CD14-positive monocyte (primary cell): ENCODE data around the gene CCDC117. TPM values are rescaled to one million over a fixed set of nuclear protein-coding genes. Genes with fewer than 3 reads are reported as not detected.
"Not testable (repeated sequence)": the region's sequence is repeated elsewhere in the genome, so short reads cannot be mapped to it uniquely, and the experiment has no call there.

Experiments used
- DNase-seq, 3 donors: peaks; one replicate each; pipeline ENCODE4 v3.0.0-alpha.2; 2011 to 2022
- H2AFZ ChIP-seq: 2 replicates; pipeline ENCODE4 v1.6.0; 2012; ENCODE audit warnings: mild to moderate bottlenecking, low read depth, low read length, inconsistent platforms; ENCODE audit not compliant: insufficient read depth, poor library complexity, severe bottlenecking
- H3K27ac ChIP-seq, 2 donors: 1 replicate in 1 of 2; 2 replicates in 1 of 2; pipeline ENCODE4 v1.5.1; 2012 to 2013; ENCODE audit warnings: low read length in 2 of 2, control low read depth in 1 of 2, inconsistent platforms in 1 of 2, low read depth in 1 of 2, mild to moderate bottlenecking in 1 of 2
- H3K27me3 ChIP-seq, 2 donors: one replicate each; pipeline versions ENCODE4 v1.6.0 to v1.6.1; 2011 to 2013; ENCODE audit warnings: low read length in 2 of 2; ENCODE audit not compliant: control insufficient read depth in 2 of 2, insufficient read depth in 2 of 2
- H3K36me3 ChIP-seq, 2 donors: replicated peaks in 1 of 2; 1 replicate in 1 of 2; 2 replicates in 1 of 2; pipeline versions ENCODE4 v1.5.1 to v1.6.1; 2012 to 2013; ENCODE audit warnings: low read length in 2 of 2, control low read depth in 1 of 2, inconsistent platforms in 1 of 2, mild to moderate bottlenecking in 1 of 2; ENCODE audit not compliant: insufficient read depth in 2 of 2, control insufficient read depth in 1 of 2
- H3K4me1 ChIP-seq, 2 donors: 1 replicate in 1 of 2; 2 replicates in 1 of 2; pipeline versions ENCODE4 v1.5.1 to v1.6.1; 2012 to 2013; ENCODE audit warnings: low read length in 2 of 2, control low read depth in 1 of 2, inconsistent platforms in 1 of 2, mild to moderate bottlenecking in 1 of 2, moderate library complexity in 1 of 2; ENCODE audit not compliant: insufficient read depth in 2 of 2, control insufficient read depth in 1 of 2
- H3K4me2 ChIP-seq: replicated peaks from 2 replicates; pipeline ENCODE3; 2012; ENCODE audit warnings: low read length, moderate library complexity, mild to moderate bottlenecking; ENCODE audit not compliant: poor library complexity, severe bottlenecking; ENCODE audit errors: extremely low read depth
- H3K4me3 ChIP-seq, 3 experiments: fragments of 200-600 bp in 1 of 3; sonication (generic) in 1 of 3; replicated peaks in 1 of 3; 1 replicate in 2 of 3; 2 replicates in 1 of 3; pipeline ENCODE4 v1.5.1; 2011 to 2013; ENCODE audit warnings: low read length in 3 of 3, mild to moderate bottlenecking in 3 of 3, control low read depth in 2 of 3, low read depth in 2 of 3, inconsistent platforms in 1 of 3, moderate library complexity in 1 of 3
- H3K79me2 ChIP-seq: 2 replicates; pipeline ENCODE4 v1.6.0; 2012; ENCODE audit warnings: mild to moderate bottlenecking, control low read depth, inconsistent platforms, low read length, moderate library complexity; ENCODE audit not compliant: insufficient read depth
- H3K9ac ChIP-seq: 2 replicates; pipeline ENCODE4 v1.6.0; 2017; ENCODE audit warnings: low read length, mild to moderate bottlenecking; ENCODE audit not compliant: insufficient read depth, poor library complexity, severe bottlenecking
- H3K9me3 ChIP-seq, 2 donors: replicated peaks in 1 of 2; 1 replicate in 1 of 2; 2 replicates in 1 of 2; pipeline versions ENCODE4 v1.5.1 to v1.6.1; 2012 to 2013; ENCODE audit warnings: low read length in 2 of 2, control low read depth in 1 of 2; ENCODE audit not compliant: control insufficient read depth in 1 of 2, insufficient read depth in 1 of 2
- H4K20me1 ChIP-seq: 2 replicates; pipeline ENCODE4 v1.6.0; 2012; ENCODE audit warnings: mild to moderate bottlenecking, low read length, control low read depth, moderate library complexity; ENCODE audit not compliant: insufficient read depth
- H3K27ac Mint-ChIP-seq, 7 donors: one replicate each; pipeline ENCODE4 v1.8.0; 2020; ENCODE audit warnings: mild to moderate bottlenecking in 7 of 7, mixed read lengths in 7 of 7, moderate library complexity in 6 of 7, inconsistent platforms in 2 of 7
- H3K27me3 Mint-ChIP-seq, 3 donors: one replicate each; pipeline ENCODE4 v1.8.0; 2021 to 2022; ENCODE audit warnings: low read depth in 3 of 3, mild to moderate bottlenecking in 3 of 3, mixed read lengths in 3 of 3, moderate library complexity in 3 of 3, inconsistent platforms in 1 of 3
- H3K36me3 Mint-ChIP-seq, 2 donors: one replicate each; pipeline ENCODE4 v1.8.0; 2020; ENCODE audit warnings: mixed read lengths in 2 of 2, inconsistent platforms in 1 of 2, mild to moderate bottlenecking in 1 of 2
- H3K4me1 Mint-ChIP-seq: one replicate; pipeline ENCODE4 v1.8.0; 2020; ENCODE audit warnings: mild to moderate bottlenecking, mixed read lengths
- H3K4me3 Mint-ChIP-seq, 2 donors: one replicate each; pipeline ENCODE4 v1.8.0; 2020; ENCODE audit warnings: mild to moderate bottlenecking in 2 of 2, mixed read lengths in 2 of 2, moderate library complexity in 1 of 2
- H3K9me3 Mint-ChIP-seq, 7 donors: one replicate each; pipeline ENCODE4 v1.8.0; 2020 to 2022; ENCODE audit warnings: mixed read lengths in 7 of 7, mild to moderate bottlenecking in 6 of 7, moderate library complexity in 6 of 7, inconsistent platforms in 2 of 7
- WGBS: methylation state at CpG from one replicate; pipeline ENCODE4 v1.1.5; 2013; ENCODE audit warnings: missing lambda C conversion rate; ENCODE audit not compliant: insufficient coverage; 5-methylcytosine and 5-hydroxymethylcytosine counted together
- intact Hi-C, 2 donors: fragments of 100-400 bp; cut with micrococcal nuclease; formaldehyde crosslinking; loops; one replicate each; pipeline versions ENCODE4 v1.15.0 to v1.15.1; 2023
- polyA plus RNA-seq, 3 donors: library from polyadenylated mRNA; depleted of rRNA in 1 of 3; unstranded in 2 of 3; stranded (reverse) in 1 of 3; fragments of 300-500 nt in 2 of 3; fragments of >200 nt in 1 of 3; fragmentation: Illumina TruSeq in 2 of 3; gene quantifications; 1 replicate in 2 of 3; 2 replicates in 1 of 3; pipeline ENCODE4 v1.2.3, GENCODE V29; 2012 to 2021
- TF ChIP-seq, protein P1 (sequence below): fragments of 200-600 bp; IDR thresholded peaks from one replicate; pipeline ENCODE4 v1.8.0; 2022; ENCODE audit warnings: antibody characterized with exemption, mild to moderate bottlenecking

The CCDC117 gene
- polyA plus RNA-seq, 3 donors: 6.8 to 12.6 (median 10.3) TPM

DNA sequence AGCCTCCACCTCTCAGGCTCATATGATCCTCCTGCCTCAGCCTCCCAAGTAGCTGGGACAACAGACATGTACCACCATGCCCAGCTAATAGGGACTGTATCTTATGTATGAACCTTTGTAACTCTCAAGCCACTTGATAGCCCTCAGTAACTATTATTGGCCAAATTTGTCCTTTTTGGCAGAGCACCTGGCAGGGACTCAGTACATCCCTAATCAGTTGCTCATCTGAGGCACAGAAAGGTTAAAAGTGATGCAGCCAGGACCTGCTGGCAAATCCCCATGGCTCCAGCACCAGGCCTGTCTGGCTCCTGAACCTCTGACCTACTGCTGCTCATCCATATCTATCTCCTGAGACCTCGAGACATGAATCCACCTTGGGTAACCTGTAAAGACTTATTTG, 49.0 kb downstream of the CCDC117 start:
- WGBS: 80% methylated on average over 1 of the region's 1 CpG
- no peak overlapping the region for H3K4me3 Mint-ChIP-seq

DNA sequence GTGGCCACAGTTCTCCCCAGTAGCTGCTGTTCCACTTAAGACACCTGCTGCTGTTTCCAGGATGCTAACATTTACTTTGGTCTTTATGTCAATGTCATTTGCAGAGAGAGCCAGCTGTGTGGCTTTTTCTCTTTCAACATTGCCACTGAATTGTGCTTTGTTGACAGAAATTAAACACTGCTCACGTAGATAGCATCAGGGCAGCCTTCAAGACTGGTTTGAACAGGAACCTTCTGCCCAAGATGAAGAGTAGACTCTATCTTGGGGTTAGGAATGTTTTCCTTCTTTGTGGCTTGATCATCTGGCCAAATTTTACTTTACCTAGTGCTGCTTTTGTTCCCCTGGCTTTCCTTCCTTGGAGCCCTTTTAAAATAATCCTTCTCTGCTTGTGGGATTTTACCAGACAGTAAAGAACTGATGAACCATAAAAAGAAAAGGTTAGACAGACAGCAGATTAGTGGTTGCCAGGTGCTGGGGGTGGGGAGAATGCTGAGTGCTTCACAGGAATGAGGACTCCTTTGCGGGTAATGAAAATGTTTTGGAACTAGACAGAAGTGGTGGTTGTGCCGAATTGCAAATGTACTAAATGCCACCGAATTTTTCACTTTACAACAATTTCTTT, 50.5 kb downstream of the CCDC117 start:
- H3K4me2 ChIP-seq: no peak overlapping the region
- intact Hi-C loops: loop anchor here in 1 of 2 donors (10.0 kb wide), 1 partner anchor 48 kb away; the partner anchor contains the start of gene CCDC117
- DNase-seq: no peak
- WGBS: 40% methylated on average over 1 of the region's 4 CpGs
- Mint-ChIP-seq H3K9me3 (no peaks in the 10 kb centered on the region), H3K4me1 (peaks cover 29% of the 10 kb centered on the region), H3K36me3 (peaks cover 7 to 9% of the 10 kb centered on the region in 2 donors), H3K4me3 (no peak overlapping the region), H3K27me3 (peaks cover 0 to 2% (median 0%) of the 10 kb centered on the region in 3 donors), H3K27ac (no peak overlapping the region)
- TF ChIP-seq, protein P1, sequence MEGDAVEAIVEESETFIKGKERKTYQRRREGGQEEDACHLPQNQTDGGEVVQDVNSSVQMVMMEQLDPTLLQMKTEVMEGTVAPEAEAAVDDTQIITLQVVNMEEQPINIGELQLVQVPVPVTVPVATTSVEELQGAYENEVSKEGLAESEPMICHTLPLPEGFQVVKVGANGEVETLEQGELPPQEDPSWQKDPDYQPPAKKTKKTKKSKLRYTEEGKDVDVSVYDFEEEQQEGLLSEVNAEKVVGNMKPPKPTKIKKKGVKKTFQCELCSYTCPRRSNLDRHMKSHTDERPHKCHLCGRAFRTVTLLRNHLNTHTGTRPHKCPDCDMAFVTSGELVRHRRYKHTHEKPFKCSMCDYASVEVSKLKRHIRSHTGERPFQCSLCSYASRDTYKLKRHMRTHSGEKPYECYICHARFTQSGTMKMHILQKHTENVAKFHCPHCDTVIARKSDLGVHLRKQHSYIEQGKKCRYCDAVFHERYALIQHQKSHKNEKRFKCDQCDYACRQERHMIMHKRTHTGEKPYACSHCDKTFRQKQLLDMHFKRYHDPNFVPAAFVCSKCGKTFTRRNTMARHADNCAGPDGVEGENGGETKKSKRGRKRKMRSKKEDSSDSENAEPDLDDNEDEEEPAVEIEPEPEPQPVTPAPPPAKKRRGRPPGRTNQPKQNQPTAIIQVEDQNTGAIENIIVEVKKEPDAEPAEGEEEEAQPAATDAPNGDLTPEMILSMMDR: no peak
- peaks cover 13 to 17% of the 10 kb centered on the region in 2 donors for H3K4me1 ChIP-seq
- H2AFZ ChIP-seq: no peak overlapping the region
- H4K20me1 ChIP-seq: no peaks in the 10 kb centered on the region
- H3K9ac ChIP-seq: no peak overlapping the region
- H3K27ac ChIP-seq: no peak overlapping the region
- no peak overlapping the region for H3K4me3 ChIP-seq
- H3K27me3 ChIP-seq: no peaks in the 10 kb centered on the region
- no peaks in the 10 kb centered on the region for H3K9me3 ChIP-seq
- no peaks in the 10 kb centered on the region for H3K79me2 ChIP-seq
- H3K36me3 ChIP-seq: peaks cover 0 to 7% of the 10 kb centered on the region in 2 donors

More for the DNA sequence above, 49.0 kb downstream of the CCDC117 start:
- TF ChIP-seq, protein P1: no peak
- Histone ChIP-seq H3K9ac (no peak overlapping the region), H3K79me2 (peaks cover 4% of the 10 kb centered on the region), H3K27me3 (no peaks in the 10 kb centered on the region), H3K4me2 (no peak overlapping the region), H3K9me3 (no peaks in the 10 kb centered on the region), H4K20me1 (no peaks in the 10 kb centered on the region), H3K27ac (no peak overlapping the region), H2AFZ (no peak overlapping the region), H3K4me1 (peaks cover 6 to 7% of the 10 kb centered on the region in 2 donors), H3K36me3 (peaks cover 0 to 7% of the 10 kb centered on the region in 2 donors), H3K4me3 (no peak overlapping the region)
- Mint-ChIP-seq H3K36me3 (peaks cover 7 to 9% of the 10 kb centered on the region in 2 donors), H3K4me1 (peaks cover 20% of the 10 kb centered on the region), H3K27ac (no peak overlapping the region), H3K9me3 (no peaks in the 10 kb centered on the region), H3K27me3 (peaks cover 0 to 2% (median 0%) of the 10 kb centered on the region in 3 donors)
- intact Hi-C loops: loop anchor here in 1 of 2 donors (10.0 kb wide), 1 partner anchor 47 kb away; the partner anchor contains the start of gene CCDC117
- DNase-seq: no peak

DNA sequence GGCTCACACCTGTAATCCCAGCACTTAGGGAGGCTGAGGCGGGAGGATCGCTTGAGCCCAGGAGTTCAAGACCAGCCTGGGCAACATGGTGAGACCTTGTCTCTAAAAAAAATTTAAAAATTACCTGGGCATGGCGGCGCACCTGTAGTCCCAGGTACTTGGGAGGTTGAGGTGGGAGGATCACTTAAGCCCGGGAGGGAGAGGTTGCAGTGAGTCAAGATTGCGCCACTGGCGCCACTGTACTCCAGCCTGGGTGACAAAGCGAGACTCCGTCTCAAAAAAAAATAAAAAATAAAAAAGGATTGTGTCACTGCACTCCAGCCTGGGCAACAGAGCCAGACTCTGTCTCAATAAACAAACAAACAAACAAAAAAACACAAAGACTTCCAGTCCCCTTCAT, 52.0 kb downstream of the CCDC117 start:
- H3K27me3 ChIP-seq, H3K9me3 ChIP-seq, H4K20me1 ChIP-seq, H3K36me3 Mint-ChIP-seq, H3K27me3 Mint-ChIP-seq, H2AFZ ChIP-seq, H3K4me3 Mint-ChIP-seq, H3K4me3 ChIP-seq, H3K27ac Mint-ChIP-seq, H3K27ac ChIP-seq, H3K4me2 ChIP-seq, H3K9me3 Mint-ChIP-seq, H3K79me2 ChIP-seq, DNase-seq, H3K9ac ChIP-seq, H3K36me3 ChIP-seq: not testable (repeated sequence)
- 100% methylated on average over 4 of the region's 9 CpGs for WGBS
- H3K4me1 Mint-ChIP-seq: peaks cover 22% of the 10 kb centered on the region
- H3K4me1 ChIP-seq: peaks cover 11 to 16% of the 10 kb centered on the region in 2 donors
- intact Hi-C loops: loop anchor here in 1 of 2 donors (10.0 kb wide), 1 partner anchor 50 kb away; the partner anchor contains the start of gene CCDC117
